Muscle layer of duodenum (tissue), 2 donors: ENCODE data around the gene ENG.

ENCODE experiments used
- H3K27ac ChIP-seq: one replicate; pipeline ENCODE4 v1.7.0; 2013; ENCODE audit warnings: mild to moderate bottlenecking, low read length
- H3K27me3 ChIP-seq: one replicate; pipeline ENCODE4 v1.7.0; 2013; ENCODE audit warnings: low read depth, mild to moderate bottlenecking, control low read depth, low read length
- H3K36me3 ChIP-seq, 2 donors: one replicate each; pipeline ENCODE4 v1.7.0; 2013; ENCODE audit warnings: low read length in 2 of 2, control low read depth in 1 of 2, mild to moderate bottlenecking in 1 of 2; ENCODE audit not compliant: insufficient read depth in 2 of 2, control insufficient read depth in 1 of 2
- H3K4me1 ChIP-seq, 2 donors: one replicate each; pipeline ENCODE4 v1.7.0; 2013; ENCODE audit warnings: low read length in 2 of 2, mild to moderate bottlenecking in 2 of 2, control low read depth in 1 of 2, moderate library complexity in 1 of 2; ENCODE audit not compliant: insufficient read depth in 2 of 2, control insufficient read depth in 1 of 2
- H3K4me3 ChIP-seq, 2 donors: one replicate each; pipeline ENCODE4 v1.7.0; 2013; ENCODE audit warnings: low read length in 2 of 2, low read depth in 1 of 2, mild to moderate bottlenecking in 1 of 2
- H3K9me3 ChIP-seq, 2 donors: one replicate each; pipeline ENCODE4 v1.7.0; 2013; ENCODE audit warnings: low read length in 2 of 2, control low read depth in 1 of 2, mild to moderate bottlenecking in 1 of 2; ENCODE audit not compliant: control insufficient read depth in 1 of 2
- donor health status: healthy.

ENG gene

DNA sequence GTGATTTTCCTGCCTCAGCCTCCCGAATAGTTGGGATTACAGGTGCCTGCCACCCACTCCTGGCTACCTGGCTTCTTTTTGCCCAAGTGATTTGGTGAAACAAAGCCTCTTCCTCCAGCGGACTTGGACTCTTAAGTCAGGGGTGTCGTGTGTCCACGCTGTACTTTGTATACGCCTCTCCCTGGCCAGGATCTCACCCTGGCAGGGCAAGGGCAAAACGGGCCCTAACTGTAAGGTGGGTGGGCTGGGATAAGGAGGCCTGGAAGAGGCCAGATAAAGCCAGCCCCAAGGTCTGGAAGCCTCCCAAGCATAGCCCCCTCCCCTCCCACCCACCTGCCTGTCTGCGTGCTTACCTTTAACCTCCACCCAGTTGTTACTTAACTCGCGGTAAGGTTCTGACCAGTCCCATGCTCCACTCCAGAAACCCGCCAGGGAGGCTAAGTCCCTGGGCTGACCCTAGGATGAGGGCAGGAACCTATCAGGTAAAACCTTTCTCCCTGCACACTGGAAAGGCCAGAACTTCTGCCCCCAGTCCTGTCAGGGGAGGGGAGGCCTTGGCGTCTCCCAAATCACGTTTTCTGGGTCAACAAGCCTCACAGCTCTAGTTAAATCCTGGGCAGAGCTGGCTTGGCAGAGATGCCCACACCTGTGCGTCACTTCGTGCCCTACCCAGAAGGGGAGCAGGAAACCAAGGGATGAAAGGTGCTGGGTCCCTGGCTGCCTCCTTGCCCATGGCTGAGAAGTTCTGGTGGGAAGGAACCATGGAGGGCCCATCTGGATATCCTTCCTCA, 60.3 kb downstream of the ENG start:
- no peak overlapping the region for H3K4me3 ChIP-seq
- H3K4me1 ChIP-seq, result peaks cover 3 to 12% of the 10 kb centered on the region in 2 donors

DNA sequence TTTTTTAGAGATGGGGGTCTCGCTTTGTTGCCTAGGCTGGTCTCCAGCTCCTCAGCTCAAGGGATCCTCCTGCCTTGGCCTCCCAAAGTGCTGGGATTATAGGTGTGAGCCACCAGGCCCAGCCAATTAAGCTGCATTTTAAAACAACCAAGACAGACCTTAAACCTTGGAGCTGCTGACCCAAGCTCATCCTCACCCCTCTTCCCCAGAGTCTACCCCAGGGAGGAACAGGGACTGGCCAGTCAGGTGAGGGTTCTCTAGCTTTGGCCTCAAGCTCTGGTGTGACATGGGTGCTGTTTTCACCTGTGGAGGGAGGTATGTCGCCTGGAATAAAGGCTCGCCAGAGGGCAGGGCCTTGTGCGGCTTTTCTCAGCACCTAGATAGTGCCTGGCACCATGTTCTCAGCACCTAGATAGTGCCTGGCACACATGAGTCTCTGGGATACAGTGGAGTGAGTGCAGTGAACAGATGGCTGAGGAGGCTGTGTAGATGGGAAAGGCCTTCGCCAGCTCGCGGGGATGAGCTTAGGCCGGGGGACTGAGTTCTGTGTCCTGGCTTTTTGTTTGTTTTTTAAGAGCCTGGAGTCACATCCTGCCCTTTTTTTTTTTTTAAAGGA, 61.3 kb downstream of the ENG start:
- H3K4me1 ChIP-seq, result peaks cover 3 to 12% of the 10 kb centered on the region in 2 donors
- H3K36me3 ChIP-seq, result peaks cover 30 to 48% of the 10 kb centered on the region in 2 donors
- H3K4me3 ChIP-seq, result no peak overlapping the region
- H3K27me3 ChIP-seq, result no peaks in the 10 kb centered on the region
- no peak overlapping the region for H3K27ac ChIP-seq
- H3K9me3 ChIP-seq, result no peaks in the 10 kb centered on the region

More for the DNA sequence above, 60.3 kb downstream of the ENG start:
- Histone ChIP-seq H3K9me3 (no peaks in the 10 kb centered on the region), H3K36me3 (peaks cover 20 to 38% of the 10 kb centered on the region in 2 donors), H3K27me3 (no peaks in the 10 kb centered on the region), H3K27ac (no peak overlapping the region)

DNA sequence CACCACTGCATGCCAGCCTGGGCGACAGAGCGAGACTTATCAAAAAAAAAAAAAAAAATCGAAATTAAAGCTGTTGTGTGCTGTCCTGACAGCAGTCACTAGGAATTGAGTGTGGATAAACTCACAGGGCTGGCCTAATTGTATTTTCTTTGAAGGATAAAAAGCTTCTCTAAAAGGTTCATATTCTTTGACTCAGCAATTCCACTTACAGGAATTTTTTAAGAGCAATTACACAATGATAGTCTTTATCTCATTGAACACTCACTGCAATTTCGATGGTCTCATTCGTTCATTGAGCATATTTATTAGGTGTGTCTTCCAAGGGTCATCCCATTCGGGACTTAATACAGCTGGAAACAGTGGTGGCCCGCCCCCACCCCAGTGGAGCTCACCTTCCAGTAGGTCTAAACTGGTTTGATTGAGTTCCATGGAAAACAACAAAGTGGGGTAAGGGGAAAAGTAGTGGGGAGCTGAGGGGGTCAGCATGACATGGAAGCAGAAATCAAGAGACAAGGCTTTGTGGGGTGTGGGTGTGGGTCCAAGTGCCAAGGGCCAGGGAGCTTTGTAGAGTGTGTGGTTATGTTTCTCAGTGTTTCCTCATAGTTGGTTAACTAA, 61.9 kb downstream of the ENG start:
- peaks cover 37 to 55% of the 10 kb centered on the region in 2 donors for H3K36me3 ChIP-seq
- H3K9me3 ChIP-seq, result no peaks in the 10 kb centered on the region
- peaks cover 7 to 14% of the 10 kb centered on the region in 2 donors for H3K4me1 ChIP-seq
- no peak overlapping the region for H3K27ac ChIP-seq
- H3K4me3 ChIP-seq, result no peak overlapping the region
- no peaks in the 10 kb centered on the region for H3K27me3 ChIP-seq

DNA sequence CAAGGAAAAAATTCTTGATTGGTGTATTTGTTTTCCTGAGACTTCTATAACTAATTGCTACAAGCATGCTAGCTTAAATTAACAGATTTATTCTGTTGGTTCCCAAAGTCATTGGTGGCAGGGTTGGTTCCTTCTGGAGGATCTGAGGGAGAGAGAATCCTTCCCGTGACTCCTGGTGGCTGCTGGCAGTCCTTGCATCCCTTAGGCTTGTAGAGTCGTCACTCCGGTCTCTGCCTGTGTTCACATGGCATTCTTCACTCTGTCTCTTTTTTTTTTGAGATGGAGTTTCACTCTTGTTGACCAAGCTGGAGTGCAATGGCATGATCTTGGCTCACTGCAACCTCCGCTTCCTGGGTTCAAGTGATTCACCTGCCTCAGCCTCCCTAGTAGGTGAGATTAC, 63.4 kb downstream of the ENG start:
- peaks cover 40 to 64% of the 10 kb centered on the region in 2 donors for H3K36me3 ChIP-seq

DNA sequence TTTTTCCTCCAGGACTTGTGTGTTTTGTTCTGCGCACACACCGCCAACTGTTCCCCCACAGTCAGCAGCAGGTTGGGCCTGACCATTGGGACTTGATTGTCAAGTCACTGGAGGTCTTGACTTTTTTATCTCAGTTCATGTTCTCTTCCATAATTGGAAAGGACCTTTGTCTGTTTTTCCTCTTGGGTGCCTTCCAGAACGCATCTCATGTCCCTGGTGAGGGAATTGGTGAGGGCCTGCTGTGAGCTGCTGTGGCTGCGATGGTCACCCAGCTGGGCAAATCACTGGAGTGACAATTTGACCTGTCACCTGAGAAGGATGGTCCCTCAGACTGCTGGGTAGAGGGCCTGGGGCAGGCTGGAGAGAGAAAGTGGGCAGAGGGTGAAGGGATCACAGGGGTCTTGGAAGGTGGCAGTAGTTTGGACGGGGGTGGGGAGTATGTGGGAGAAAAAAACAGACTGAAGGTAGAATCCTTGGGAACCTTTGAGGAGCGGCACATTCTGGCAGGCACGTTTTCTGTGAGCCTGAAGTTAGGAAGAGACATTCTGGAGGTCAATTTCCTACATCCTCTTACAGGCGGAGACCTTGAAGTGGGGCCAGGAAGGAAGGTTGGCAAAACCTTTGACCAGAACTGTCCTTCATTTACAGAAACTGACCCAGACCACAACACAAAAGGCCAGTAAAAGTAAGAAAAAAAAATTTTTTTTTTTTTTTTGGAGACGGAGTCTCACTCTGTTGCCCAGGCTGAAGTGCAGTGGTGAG, 64.2 kb downstream of the ENG start:
- Histone ChIP-seq H3K27ac (no peak overlapping the region), H3K4me3 (no peak overlapping the region), H3K4me1 (peaks cover 5 to 12% of the 10 kb centered on the region in 2 donors), H3K36me3 (peaks cover 40 to 66% of the 10 kb centered on the region in 2 donors), H3K27me3 (no peaks in the 10 kb centered on the region), H3K9me3 (no peaks in the 10 kb centered on the region)

More for the DNA sequence above, 63.4 kb downstream of the ENG start:
- H3K27ac ChIP-seq, result no peak overlapping the region
- peaks cover 5 to 15% of the 10 kb centered on the region in 2 donors for H3K4me1 ChIP-seq
- no peaks in the 10 kb centered on the region for H3K27me3 ChIP-seq
- no peaks in the 10 kb centered on the region for H3K9me3 ChIP-seq
- H3K4me3 ChIP-seq, result no peak overlapping the region

DNA sequence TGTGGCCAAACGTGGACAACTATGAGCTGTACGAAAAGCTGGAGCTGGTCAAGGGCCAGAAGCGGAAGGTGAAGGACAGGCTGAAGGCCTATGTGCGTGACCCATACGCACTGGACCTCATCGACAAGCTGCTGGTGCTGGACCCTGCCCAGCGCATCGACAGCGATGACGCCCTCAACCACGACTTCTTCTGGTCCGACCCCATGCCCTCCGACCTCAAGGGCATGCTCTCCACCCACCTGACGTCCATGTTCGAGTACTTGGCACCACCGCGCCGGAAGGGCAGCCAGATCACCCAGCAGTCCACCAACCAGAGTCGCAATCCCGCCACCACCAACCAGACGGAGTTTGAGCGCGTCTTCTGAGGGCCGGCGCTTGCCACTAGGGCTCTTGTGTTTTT, 65.3 kb downstream of the ENG start:
- no peak overlapping the region for H3K4me3 ChIP-seq
- H3K9me3 ChIP-seq, result no peaks in the 10 kb centered on the region
- H3K36me3 ChIP-seq, result peaks cover 40 to 66% of the 10 kb centered on the region in 2 donors
- no peak overlapping the region for H3K27ac ChIP-seq
- H3K4me1 ChIP-seq, result peaks cover 5 to 19% of the 10 kb centered on the region in 2 donors
- no peaks in the 10 kb centered on the region for H3K27me3 ChIP-seq

DNA sequence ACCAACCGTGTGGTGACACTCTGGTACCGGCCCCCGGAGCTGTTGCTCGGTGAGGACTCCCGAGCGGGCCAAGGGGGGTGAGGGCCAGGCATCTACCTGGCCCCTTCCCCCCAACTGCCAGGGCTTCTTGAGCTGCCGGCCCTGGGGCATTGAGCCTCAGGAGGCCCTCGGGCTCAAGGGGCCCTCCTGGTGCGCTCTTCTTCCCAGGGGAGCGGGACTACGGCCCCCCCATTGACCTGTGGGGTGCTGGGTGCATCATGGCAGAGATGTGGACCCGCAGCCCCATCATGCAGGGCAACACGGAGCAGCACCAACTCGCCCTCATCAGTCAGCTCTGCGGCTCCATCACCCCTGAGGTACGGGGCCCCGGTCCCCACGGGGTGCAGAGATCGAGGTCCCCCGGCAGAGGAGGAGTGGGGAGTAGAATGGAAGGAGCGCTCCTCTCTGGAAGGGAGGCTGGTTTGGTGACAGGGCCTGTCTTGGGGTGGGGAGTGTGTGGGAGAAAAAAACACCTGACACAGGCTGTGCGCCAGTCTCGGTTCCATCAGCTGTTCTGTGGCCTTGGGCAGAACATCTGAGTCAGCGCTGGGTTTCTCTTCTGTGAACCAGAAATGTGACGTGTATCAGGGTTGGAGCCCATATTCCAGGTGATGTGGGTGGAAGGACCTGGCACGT, 66.0 kb downstream of the ENG start:
- Histone ChIP-seq H3K9me3 (no peaks in the 10 kb centered on the region), H3K27ac (no peak overlapping the region), H3K4me3 (no peak overlapping the region), H3K4me1 (peaks cover 5 to 20% of the 10 kb centered on the region in 2 donors), H3K36me3 (peaks cover 40 to 66% of the 10 kb centered on the region in 2 donors), H3K27me3 (no peaks in the 10 kb centered on the region)

DNA sequence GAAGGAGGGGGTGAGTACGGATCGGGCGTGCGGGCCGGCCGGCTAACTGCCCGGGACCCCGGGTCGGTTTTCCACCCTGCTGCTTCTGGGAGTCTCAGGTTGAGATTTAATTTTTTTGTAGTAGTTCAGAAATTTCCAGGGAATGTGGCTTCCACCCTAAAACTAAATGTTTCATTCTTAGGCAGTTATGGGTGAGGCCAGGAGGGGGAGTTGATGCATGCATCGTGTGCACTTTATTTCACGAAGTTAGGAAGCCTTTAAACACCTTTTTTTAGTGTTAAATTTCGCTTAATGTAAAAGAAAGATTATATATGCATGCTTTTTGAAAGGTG, 67.7 kb downstream of the ENG start:
- H3K27me3 ChIP-seq, result no peaks in the 10 kb centered on the region
- H3K9me3 ChIP-seq, result no peaks in the 10 kb centered on the region
- H3K4me3 ChIP-seq, result peak overlapping the region; percentile 76 to 99
- H3K27ac ChIP-seq, result peak overlapping the region; percentile 45
- peaks cover 40 to 52% of the 10 kb centered on the region in 2 donors for H3K36me3 ChIP-seq
- peaks cover 5 to 20% of the 10 kb centered on the region in 2 donors for H3K4me1 ChIP-seq

DNA sequence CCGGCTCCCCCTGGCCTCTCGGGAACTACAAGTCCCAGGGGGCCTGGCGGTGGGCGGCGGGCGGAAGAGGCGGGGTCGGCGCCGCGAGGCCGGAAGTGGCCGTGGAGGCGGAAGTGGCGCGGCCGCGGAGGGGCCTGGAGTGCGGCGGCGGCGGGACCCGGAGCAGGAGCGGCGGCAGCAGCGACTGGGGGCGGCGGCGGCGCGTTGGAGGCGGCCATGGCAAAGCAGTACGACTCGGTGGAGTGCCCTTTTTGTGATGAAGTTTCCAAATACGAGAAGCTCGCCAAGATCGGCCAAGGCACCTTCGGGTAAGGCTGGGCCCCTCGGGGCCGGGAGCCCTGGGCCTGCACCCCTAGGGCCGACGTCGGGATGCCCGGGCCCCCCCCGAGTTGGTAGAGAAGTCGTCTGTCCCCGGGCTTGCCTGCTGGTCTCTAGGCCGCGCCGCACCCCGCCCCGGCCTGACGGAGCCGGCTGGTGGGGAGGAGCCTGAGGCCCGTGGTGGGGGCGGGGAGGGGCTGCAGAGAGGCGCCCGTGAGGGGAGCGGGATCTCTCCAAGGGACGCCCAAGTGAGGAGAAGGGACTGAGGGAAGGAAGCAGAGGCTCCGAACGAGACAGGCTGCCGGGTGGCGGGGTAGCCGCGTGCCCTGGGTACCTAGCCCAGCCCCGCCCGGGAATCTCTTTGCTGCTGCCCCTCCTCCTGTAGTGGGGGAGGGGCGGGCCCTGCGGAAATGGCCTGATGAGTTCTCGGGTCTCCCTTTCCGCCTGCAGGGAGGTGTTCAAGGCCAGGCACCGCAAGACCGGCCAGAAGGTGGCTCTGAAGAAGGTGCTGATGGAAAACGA, 68.3 kb downstream of the ENG start, which contains the start of gene CDK9:
CDK9 (plus strand) TSS at position 102 of the 840 bp plus-strand sequence; CDS start at position 217, 115 bp downstream.
- no peaks in the 10 kb centered on the region for H3K9me3 ChIP-seq
- H3K27me3 ChIP-seq, result no peaks in the 10 kb centered on the region
- peaks cover 36 to 46% of the 10 kb centered on the region in 2 donors for H3K36me3 ChIP-seq
- H3K4me3 ChIP-seq, result peak within 1 kb of the TSS; percentile 76 to 99
- peaks cover 5 to 20% of the 10 kb centered on the region in 2 donors for H3K4me1 ChIP-seq
- H3K27ac ChIP-seq, result peak within 1 kb of the TSS; percentile 45
